Colon (tissue), 2 donors: ENCODE data around the gene RNASE8.

Source experiments
- FAIRE-seq: peaks from 2 replicates; lab custom pipeline; 2012; peaks lifted over from hg19 to GRCh38; lab: Jason Lieb, UNC
- donor health status: control.
- donor health status: control.

The RNASE8 gene

DNA sequence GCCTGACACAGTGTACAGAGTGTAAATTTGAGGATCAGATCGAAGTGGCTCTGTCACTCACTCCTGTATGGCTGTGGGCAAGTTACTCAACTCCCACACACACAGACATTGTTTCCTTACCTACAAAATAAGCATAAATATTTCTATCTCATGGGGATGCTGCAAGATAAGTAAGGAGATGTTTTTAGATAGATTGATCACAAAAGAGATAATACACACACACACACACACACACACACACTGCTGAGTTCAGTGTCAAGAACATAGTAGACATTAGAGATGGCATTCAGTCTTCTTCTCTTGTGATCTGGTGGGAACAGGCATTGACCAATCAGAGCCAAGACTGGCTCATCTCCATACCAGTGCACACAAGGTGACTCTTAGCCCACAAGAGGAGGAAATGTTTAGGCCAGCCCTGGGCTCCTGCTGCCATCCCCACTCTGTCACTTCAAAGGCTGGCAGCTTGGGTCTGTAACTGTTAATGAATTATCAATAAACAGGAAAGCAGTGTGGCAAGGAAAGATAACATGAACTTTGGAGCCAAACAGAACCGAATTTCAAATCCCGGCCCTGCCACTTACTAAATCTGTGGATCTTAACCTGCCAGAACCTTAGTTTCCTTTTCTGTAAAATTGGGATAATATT is 3.4 kb upstream of the RNASE8 start:
- FAIRE-seq, result no peak

DNA sequence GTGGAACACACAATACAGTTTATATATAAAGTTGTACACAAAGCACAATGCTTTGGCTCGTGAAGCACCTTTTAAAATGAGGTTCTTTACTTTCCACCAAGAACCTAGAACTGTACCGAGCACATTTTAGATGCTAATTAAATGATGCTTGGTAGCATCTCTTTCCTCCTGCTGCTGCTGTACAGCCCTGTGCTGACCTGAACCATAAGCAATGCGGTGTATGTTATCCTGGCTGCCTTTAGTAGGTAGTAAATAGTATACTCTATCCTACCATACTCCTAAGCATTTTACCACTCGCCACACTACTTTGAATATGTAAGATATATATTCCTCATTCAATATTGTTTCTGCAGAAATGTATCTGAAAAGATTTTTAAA is 2.9 kb upstream of the RNASE8 start:
- FAIRE-seq, result no peak

DNA sequence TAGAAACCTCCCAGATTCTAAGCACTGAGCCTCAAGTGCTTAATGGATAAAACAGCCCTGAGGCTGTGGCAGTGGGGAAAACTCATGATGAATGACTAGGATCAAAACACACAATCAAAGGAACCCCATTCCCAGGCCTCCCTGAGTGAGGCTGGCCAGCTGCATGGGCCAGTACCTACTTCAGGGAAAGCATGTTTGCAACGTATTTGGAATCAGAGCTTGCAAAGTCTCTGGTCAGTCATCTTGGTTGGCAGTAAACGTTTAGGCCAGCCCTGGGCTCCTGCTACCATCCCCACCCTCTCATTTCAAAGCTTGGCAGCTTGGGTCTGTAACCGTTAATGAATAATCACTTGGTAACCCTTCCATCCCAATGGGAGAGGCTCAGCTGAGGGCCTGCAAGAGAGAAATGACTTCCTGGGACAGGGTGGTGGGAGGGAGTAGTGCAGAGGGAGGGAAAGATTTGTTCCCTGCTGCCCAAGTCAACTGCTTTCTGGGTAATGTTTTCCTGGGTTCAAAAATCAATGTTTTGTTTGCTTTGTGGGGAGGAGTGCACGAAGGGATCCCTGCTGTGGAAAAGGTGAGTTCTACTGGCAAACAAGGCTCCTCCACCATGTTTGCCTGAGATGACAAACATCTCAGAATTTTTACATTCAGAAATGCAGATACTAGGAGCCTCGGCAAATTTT is 2.0 kb upstream of the RNASE8 start:
- no peak for FAIRE-seq

DNA sequence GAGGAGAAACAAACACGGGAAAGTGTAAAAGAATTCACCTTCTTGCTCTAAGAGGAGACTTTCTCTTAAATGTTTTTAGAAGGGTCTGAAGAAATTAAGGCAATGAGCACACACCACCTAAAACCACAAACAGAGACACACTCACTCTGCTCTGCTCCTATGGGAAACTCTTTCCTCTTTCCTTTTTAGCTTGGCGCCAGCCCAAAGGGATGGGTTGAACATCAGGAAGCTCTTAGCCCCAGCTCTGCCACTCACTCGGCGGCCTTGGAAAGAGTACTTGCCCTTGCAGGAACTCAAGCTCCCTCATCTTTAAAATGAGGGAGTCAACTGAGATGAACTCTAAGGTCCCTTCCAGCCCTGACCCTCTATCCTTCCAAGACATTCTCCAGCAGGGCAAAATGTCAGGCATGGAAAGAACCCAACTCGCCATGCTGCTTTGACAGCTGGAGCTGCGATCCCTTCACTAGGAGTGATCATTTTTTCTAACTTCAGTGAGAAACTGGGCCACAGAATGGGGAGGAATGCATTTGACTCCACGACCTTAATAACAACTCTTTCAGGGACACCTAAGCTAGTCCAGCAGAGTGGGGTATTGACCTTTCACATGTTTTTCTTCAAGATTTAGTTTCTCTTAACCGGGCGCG is 980 bp upstream of the RNASE8 start:
- FAIRE-seq, result no peak

DNA sequence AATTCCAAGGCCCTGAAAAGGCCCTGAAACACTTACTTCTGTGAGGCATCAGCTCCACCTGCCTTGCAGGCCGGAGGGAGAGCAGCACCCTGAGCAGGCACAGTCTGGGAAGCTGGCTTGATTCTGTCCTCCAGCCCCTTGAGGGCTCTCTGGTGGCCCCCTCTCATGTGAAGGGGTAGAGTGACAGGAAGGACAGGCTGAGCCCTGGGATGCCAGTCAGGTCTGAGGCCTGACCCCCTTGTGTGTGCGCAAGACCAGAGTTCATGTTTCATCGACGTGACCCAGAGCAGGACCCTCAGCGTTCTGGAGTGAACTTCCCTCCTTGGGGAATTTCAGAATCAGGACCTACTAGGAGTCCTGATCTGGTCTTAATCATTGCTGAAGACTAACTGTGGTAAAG is 1.3 kb downstream of the RNASE8 start:
- no peak for FAIRE-seq

DNA sequence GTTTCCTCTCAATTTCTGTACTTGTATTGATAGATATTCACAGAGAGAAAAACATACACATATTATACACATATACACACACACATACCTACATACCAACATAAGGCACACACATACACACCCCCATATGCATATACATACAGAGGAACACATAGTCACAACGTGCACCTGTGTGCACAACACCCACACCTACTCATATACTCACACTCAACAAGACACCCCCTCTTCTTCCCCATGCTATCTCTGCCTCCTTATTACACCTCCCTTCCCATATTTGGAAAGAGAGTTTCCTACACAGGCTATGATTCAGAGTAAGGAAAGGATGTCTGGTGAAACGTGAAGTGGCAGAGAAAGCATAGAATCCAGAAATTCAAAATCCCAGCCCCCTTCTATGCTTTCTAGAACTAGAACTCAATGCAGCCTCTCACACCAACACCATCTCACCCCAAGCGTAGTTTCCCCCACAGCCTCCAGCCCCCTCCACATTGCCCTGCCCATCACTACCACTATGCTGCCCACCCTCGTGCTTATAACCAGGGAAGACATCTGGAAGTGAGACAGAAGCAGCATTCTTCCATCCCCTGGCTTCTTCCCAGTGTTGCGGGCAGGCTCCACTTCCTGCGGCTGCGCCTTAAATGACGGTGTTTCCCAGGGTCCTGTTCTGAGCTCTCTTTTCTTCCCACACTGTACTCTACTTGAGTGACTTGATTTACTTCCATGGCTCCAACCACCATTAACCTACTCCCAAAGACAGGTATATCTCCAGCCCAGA is 2.4 kb downstream of the RNASE8 start:
- FAIRE-seq, result no peak

DNA sequence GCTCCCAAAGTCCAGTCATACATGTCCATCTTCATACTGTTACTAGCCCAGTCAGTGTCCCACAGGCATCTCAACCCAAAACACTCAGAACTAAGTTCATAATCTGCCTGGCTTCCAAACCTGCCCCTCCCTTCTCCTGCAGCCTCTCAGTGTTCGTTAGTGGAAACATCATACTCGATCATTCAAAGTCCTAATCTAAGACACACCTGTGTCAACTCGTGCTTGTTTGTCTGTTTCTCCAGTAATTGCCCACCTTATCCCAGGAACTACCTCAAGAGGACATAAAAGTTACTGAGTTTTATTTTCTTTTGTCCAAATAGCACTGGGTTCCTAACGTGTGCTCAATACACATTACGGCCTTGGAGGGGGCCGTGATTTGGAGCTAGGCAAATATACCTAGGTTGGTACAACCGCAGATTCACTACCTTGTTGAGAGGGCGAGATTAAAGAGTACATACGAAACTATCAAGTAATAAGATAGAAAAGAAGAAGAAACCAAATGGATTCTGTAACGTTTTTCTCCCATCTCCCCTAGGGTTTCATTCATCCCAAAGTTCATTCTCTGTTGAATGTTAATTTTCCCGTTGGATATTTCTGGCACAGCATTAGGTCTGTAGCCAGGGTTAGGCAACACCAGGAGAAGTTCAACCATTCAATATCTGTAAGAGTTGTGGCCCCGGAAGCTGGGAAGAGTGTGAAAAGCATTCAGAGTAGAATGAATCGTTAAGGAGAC is 3.2 kb downstream of the RNASE8 start:
- no peak for FAIRE-seq

DNA sequence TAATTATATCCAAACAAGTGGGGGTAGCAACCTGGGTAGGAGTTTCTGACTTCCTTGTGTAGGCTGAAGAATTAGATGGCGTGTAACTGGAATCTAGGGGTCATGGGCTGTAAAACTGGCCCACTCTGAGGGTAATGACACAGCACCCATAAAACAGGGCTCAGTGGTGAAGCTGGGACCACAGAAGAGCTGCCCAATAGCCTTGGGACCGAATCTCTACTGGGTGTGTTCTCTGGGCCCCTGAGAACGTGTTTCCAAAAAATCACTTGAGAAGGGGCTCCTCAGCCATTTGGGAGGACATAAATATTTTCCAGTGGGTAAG is 3.7 kb downstream of the RNASE8 start:
- FAIRE-seq, result no peak

DNA sequence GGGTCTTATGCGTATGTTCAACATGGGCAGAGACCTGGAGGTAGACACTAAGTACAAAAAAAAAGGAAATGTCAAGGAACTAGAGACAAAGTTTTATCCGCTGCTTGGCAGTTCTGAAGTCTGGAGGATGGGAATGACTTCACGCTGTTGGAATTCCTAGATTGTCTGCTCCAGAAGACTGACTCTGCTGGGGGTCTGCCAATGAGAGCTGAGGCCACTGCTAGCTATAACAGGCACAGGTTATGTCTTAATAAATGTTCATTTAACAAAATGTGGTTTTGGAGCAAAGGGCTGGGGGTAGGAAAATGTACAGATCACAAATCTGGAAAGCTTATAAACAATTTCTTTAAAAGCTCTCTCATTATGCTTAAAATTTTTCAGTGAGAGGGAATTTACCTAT is 5.9 kb downstream of the RNASE8 start:
- FAIRE-seq, result no peak

DNA sequence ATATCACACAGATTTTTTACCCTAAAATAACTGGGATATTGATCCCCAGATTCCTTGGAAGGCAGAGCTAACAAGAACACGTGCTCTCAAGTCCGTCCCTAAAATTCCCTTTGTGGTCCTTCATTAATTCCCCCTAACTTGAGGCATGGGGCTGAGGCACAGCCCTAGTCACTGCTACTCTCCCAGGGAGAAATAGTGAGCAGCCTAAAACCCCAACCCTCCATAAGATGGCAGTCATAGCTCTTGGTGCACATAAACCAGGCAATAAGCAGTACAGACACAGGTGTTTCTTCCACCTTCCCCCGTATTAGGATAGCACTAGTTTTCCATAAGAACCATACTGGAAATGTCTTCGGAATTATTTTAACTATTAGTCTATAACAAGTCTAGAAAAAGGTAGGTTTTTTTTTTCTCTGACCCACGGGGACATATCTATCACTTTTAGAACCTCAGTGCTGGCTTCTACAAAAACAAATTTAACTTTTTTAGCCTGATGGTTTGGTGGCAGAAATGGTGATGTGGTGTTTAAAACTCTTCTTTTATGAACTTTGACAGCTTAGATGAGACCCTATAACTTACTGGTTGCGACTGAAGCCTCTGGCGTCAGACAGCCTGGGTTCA is 9.4 kb downstream of the RNASE8 start:
- FAIRE-seq, result no peak

DNA sequence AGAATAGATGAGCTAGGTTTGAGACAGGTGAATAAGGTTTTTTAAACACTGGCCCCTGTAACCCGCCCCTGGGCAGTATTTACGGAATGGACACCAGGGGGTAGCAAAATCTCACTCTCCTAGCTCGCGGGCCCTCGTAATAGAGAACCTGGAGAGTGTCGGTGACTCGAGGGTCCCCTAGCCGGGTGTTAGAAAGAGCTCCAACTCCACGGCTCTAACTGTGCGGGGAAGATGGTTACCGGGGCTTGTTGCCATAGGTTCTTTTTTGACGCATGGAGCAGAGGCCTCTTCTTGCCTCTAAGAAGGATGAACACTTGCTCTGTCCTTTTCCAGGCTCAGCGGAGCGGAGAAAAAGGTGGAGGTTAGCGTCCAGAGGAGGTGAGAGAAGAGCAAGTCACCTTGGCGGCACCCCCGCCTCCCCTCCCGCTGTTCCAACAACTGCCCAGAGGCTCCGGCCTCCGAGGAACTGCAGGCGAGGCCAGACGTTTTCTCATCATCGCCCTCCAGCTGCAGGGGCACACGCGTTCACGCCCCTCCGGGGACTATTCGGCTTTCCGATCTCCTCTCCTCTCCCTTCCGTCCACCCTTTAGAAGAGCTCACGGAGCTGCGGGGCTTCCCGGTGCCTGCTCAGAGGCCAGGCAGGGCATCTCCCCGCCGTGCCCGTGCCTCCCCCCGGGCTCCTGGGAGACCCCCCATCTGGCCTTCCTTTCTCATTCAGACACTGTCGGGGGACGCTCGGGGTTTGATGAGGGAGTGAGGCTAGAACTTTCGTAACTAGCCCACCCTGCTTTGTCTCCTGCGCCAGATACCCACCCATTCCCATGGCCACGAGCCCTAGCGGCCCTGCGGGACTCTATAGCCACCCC is 11.1 kb downstream of the RNASE8 start:
- no peak for FAIRE-seq

DNA sequence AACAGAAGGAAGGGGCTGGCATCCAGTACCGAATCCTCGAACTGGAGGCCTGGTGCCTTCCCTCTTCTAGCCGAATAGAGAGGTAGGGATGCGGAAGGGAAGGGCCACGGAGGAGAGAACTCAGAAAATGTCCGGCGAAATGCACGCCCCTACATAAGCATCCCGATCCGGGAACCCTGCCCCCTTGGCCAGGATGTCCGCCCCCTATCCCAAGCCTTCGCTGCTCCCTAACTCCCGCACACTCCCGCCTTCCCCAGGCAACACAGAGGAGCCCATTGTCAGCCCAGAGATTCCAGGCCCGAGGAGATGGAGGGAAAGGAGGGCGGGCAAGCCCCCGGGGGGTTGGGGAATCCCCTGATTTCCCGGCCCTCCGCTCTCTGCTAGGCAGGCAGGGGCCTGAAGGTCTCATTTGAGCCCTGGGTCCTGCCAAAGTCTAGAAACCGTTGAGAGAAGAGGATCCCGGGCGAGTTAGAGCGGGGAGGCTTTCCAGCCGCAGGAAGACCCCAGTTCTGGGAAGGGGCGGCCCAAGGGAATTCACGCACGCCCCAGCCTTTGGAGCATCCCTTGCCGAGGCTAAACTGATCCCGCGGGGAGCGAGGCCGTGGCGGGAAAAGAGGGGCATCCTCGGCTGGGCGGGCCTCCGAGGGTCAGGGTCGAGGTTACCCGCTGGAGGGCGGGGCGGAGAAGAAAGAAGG is 11.9 kb downstream of the RNASE8 start:
- no peak for FAIRE-seq

DNA sequence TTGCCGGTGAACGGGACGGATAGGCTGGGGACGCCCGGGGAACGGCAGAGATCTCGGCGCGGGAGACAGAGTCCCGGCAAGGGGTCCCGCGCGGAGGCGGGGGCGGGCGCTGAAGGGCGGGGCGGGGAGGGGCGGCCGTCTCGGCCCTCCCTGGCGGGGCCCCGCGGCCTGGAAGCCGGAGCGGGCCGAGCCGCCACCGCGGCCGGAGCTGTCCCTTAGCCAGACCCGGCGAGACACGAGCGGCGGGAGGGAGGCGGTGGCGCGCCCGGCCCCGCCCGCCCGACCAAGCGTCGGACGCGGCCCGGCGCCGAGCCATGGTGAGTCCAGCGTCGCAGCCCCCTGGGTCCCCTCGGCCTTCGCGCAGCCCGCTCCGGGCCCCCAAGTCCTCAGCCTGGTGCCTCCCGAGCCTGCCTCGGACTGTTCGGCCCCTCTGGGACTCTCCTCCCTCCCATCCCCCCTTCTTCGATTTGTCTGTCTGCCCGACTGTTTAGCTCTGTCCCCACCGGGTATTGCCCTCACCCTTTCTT is 12.5 kb downstream of the RNASE8 start, which contains the start of gene ARHGEF40:
Gene ARHGEF40 (plus strand): TSS at position 222 of the 527 bp plus-strand sequence. CDS start 93 bp downstream, at position 315.
- FAIRE-seq, result no peak

DNA sequence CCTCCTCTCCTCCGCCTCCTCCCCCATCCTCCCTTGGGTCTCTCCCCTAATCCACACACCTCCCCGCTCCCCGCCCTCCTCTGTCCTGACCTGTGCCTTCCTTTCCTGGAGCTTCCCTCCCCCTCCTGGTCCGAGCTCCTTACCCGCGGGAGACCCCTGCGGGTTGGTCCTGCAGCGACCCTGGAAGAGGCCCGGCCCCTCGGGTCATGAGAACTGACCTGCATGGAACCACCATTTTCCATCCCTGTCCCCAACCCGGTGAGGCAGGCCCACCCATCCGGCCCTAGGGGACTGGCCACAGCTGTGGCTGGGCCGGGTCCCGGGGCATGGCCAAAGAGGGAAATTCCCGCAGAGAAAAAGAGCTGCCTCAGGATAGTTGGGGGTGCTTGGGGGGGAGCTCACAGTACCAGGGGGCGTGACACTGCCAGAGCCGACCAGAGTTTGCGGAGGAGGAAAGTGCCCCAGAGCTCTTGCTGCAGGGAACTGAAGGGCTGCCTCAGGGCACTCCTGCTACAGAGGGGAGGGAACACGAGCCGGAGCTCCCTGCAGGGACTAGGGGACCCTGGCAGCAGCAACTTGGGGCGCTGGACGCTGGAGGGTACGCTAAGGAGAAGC is 13.1 kb downstream of the RNASE8 start:
- no peak for FAIRE-seq

DNA sequence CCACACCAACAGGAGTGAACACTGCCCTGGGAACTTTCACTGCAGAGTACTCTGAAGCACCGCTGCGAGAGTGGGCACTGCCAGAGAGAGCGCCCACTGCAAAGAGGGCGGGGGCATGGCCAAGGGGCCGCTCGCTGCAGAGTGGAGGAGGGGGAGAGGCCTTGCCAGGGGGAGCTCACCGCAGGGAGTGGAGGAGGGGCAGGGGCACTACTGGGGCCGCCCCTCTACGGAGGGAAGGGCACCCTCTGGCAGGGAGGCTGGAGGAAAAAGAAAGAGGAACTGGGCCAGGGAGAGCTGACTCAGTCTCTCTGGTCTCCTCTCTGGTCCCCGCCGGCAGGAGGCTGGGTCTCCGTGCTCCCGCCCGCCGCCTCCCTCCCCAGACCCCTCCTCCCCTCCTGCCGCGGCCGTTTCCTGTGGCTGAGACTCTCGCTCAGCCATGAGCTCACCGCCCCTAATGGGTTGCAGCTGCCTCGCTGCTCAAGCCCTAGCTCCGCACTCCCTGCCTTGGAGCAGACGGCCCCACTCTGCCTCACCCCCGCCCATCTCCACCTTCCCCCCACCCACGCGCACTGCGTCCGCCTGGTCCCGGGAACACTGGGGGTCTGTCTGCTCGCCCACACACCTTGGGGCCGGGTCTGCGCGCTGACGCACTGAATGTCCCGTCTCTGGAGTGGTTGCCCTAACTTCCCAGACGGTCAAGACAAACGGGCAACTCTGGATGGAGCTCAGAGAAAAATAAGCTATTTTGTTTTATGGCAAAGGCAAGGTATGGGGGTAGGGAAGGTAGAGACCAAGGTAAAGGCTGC is 13.8 kb downstream of the RNASE8 start:
- no peak for FAIRE-seq

DNA sequence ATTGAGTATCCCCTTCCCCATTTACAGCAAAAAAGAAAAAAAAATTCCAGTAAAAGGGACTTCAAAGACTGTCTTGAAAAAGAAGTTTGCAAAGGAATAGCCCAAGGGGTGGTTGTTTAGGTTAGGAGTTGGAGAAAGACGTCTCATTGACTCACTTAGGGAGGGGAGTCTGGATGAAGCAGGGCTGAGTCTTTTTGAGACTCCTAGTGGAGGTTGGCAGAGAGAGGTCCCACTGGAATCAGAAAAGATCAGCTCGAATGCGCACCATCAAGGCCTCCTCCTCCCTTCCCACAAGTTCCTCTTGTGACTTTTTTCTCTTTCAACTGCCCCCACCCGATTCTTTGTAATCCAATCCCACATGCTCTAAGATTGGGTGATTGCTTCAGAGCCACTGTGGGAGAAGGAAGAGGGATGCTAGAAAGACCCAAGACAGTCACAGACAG is 14.4 kb downstream of the RNASE8 start:
- FAIRE-seq, result no peak

DNA sequence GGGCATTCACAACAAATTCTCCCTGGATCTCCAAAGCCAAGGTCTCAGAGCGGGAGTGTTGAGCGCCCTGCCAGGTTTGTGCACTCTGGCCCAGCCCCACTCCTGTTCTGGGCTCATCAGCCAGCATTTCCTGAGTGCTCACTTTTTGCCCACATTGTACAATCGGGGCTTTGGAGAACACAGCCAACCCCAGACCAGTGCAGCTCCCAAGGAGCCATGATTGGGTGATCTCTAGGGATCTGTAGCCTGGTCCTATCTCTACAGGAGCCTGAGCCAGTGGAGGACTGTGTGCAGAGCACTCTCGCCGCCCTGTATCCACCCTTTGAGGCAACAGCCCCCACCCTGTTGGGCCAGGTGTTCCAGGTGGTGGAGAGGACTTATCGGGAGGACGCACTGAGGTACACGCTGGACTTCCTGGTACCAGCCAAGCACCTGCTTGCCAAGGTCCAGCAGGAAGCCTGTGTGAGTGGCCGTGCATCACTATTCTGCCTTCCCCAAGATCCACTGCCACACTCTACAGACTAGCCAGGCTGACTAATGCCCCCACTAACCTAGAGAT is 15.2 kb downstream of the RNASE8 start:
- no peak for FAIRE-seq

DNA sequence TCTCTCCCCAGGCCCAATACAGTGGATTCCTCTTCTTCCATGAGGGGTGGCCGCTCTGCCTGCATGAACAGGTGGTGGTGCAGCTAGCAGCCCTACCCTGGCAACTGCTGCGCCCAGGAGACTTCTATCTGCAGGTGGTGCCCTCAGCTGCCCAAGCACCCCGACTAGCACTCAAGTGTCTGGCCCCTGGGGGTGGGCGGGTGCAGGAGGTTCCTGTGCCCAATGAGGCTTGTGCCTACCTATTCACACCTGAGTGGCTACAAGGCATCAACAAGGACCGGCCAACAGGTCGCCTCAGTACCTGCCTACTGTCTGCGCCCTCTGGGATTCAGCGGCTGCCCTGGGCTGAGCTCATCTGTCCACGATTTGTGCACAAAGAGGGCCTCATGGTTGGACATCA is 16.3 kb downstream of the RNASE8 start:
- no peak for FAIRE-seq
